GM21737 (cell line): ENCODE results near the gene ACSF2.
"Not testable (repeated sequence)": the region's sequence is repeated elsewhere in the genome, so short reads cannot be mapped to it uniquely, and the experiment has no call there.

Experiments used
- ATAC-seq: cut with Tn5 transposase; IDR thresholded peaks from one replicate; pipeline ENCODE4 v1.9.1; 2021; ENCODE audit warnings: mild to moderate bottlenecking, moderate library complexity; ENCODE audit not compliant: unreplicated experiment

The ACSF2 gene

GRCh38 chr17:50425682-50426471, at the start of gene ACSF2:
TSS of gene ACSF2 (plus strand) at chr17:50426218. CDS start at chr17:50426262, 44 bp downstream.
- ATAC-seq = no peak

DNA sequence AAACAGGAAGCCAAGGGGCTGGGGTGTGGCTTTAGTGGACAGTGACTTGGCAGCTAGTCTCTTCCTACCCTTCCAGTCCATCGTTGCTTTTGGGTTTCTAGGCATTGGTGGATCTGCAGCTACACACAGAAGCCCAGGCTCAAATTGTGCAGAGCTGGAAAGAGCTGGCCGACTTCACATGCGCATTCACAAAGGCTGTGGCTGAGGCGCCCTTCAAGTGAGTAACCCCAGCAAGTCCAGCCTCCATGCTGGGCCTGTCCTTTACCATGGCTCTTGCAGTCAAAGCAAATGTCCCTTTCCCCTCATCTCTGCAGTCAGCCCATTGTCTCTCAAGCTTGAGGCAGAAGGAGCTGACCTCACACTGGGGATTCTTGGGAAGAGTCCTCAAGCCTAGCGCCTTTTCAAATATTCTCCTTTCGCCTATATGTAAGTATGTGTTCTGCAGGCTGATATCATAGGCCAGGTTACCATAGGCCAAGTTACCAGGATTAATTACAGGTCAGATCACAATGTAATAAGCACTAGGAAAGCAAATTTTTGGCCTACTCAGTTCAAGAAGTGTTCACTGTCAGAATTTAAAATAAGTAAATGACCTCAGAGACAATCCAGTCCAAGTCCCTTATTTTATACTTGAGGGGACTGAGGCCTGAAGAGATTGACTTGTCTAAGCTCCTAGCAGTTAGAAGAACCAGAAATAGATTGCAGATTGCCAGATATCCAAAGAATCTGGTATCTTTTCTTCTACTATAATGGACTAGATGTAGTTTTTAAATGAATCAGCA, 46.5 kb upstream of the ACSF2 start:
- no peak for ATAC-seq

DNA sequence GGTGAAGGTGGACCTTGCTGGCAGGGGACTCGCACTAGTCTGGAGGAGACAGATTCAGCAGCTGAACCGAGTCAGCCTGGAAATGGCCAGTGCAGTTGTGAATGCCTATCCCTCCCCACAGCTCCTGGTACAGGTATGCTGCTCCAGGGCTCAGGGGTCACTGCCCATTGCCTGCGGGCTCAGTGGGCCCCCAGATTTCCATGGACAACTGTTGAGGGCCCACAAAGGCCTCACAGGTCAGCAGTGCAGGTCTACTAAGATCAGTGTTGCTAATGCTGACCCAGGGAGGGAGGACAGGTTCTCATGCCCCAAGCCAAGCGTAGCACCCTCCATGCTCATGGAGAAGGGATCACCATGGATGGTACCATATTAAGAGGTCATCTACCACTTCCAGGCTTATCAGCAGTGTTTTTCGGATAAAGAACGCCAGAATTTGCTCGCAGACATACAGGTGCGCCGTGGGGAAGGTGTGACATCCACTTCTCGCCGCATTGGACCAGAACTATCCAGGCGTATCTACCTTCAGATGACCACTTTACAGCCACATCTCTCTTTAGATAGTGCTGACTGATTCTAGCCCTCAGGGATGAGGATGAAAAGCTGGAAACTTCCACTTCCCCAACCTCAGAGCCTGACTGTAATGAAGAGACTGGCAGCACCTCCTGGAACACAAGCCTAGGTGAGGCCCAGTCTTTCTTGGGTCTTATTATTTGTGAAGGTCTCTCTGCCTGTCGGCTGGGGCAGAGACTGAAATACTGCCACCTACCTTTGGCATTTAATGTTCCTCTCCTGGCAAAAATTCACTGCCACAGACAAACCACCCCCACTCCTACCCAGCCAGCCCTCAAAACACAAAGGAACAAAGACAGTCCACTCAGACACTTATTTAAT, 45.4 kb upstream of the ACSF2 start:
- no peak for ATAC-seq

GRCh38 chr17:50381260-50381815, 44.7 kb upstream of the ACSF2 start:
- ATAC-seq = no peak

DNA sequence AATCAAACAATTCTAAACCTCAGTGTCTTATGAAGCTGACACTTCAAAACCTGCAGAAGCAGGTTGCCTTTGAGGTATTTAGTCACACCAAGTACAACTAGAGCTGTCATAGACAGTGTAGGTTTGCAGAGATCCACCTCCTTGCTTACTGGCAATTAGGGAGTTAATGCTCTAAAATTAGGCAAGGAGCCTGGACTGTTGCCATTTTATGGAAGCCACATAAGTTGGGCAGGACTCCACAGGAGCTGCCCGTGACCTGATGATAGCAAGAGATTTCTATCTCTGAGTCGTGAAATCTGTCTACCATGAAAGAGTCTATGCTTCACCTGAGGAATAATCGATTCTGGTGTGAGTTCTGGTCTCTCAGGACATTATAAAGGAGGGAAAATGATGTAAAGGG, 44.1 kb upstream of the ACSF2 start:
- ATAC-seq = no peak

DNA sequence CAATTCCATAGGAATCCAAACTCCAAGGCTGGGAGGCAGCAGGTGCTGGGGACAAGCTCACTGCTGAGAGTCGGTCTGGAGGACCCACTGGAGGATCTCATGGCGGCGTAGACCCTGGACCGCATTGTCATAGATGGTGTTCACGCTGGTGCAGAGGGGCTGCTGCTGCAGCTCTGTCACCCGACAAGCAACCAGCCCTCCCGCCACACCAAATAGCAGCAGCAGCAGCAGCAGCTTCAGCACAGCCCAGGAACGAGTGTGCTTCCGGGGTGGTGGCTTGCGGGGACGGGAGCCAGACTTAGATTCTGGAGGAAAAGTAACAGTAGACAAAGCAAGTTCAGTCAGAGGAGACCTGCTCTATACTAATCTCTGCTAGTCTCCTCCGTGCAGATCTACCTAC, 43.1 kb upstream of the ACSF2 start:
- no peak for ATAC-seq

DNA sequence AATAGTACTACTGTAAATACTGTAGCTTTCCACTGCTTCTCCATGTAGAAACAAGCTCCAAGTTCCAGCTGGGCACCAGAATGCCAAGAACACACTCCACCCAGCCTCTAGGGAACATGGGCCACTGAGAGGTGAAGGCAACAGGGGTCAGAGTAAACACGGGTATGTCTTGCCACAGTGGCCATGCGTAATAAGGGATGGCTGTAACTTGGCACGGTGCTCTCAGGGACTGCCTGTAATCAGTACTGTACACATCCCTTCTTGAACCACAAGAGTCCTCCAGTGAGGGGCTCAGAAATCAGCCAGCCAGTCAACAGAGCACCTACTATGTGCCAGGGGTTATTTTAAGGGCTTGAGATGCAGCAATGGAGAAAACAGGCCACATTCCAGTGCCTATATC, 39.5 kb upstream of the ACSF2 start:
- ATAC-seq = no peak

GRCh38 chr17:50388728-50389127, 37.3 kb upstream of the ACSF2 start:
- no peak for ATAC-seq

- no peak for ATAC-seq
These were observed 36.5 kb upstream of the ACSF2 start for GRCh38 chr17:50389534-50389933.

DNA sequence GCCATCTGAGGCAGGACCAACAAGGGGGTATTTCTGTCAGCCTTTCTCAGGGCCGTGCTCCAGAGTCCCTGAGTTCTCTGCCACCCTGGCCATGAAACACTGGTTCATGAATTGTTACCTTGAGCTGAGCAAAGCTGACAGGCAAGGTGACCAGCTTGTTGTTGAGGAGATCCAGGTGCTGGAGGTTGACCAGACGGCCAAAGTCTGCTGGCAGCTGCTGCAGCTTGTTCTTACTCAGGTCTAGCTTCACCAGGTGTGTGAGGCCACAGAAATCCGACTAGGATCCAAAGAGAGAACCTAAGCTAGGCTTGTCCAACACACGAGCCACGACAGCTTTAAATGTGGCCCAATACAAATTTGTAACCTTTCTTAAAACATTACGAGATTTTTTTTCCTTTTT, 33.4 kb upstream of the ACSF2 start:
- ATAC-seq = no peak

- ATAC-seq = no peak
These were observed 32.3 kb upstream of the ACSF2 start for GRCh38 chr17:50393700-50394099.

DNA sequence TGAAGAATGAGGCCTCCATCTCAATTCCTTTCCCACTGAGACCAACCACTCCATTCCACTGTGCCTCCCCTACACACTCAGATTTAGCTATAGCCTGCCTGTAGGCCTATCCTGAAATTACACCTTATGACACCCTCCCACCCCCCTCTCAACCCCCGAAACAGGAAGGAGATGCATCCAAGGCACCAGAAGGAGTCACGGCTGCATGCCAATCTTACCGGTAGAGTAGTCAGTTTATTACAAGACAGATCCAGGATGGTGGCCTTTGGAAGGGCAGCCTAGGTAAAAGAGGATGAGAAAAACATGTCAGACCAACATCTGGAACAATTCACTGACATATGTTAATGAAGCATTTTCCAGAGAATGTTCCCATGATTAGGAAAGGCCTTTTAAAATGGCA, 31.3 kb upstream of the ACSF2 start:
- no peak for ATAC-seq

- no peak for ATAC-seq
These were observed 29.5 kb upstream of the ACSF2 start for GRCh38 chr17:50396261-50397110.

DNA sequence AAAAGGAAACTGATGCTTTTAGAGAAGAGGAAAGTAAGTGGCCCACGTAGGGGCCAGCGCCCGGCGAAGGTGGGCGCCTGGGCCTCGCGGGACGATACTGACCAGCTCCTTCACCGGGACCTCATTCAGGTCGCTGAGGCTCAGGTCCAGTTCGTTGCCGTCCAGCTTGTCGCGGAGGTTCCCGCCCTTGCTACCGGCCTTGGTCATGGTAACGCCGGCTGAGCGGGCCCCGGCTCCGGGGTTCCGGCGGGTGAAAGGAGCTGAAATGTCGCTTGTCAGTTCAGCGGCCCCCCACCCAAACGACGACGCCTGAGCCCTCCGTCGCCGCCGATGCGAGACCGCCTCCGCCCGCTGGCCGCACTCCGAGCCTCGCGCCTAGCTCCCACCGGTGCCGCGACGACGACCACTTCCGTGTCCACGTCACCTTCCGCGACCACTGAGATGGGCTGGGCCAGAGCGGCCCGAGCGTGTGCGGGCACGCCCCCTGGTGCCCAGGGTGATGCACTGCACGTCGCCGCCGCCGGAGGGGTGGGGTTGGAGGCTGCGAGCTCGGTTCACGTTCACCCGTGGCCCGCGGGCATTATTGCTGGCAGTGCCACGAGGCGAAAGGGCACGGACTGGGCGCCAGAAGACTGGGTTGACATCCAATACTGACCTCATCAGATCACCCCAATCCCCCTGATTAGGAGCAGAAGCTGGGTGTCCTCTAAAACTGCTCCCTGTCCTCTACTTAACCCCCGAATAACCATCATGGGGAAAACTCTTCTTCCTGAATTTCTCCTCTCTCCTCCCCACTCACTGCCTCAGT, 28.7 kb upstream of the ACSF2 start, which contains the start of gene LRRC59:
Gene LRRC59 (minus strand): TSS at position 413 of the 808 bp plus-strand sequence. CDS start 206 bp downstream, at position 207.
- peak; percentile 91 for ATAC-seq

- no peak for ATAC-seq
These were observed 28.1 kb upstream of the ACSF2 start for GRCh38 chr17:50397919-50398285.

DNA sequence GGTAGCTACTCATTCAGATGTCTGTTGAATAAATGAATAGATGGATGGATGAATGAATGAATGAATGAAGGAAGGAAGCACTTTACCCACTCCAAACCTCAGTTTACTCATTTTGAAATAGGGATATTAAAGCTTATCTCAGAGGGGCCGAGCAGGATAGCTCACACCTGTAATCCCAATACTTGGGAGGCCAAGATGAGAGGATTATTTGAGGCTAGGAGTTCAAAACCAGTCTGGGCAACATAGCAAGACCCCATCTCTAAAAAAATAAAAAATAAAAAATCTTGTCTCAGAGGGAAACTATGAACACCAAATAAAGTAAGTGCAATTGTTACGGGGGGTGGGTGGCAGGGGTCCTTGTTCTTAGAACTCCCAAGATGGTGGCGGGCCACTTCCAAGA, 27.3 kb upstream of the ACSF2 start:
- ATAC-seq = not testable (repeated sequence)

DNA sequence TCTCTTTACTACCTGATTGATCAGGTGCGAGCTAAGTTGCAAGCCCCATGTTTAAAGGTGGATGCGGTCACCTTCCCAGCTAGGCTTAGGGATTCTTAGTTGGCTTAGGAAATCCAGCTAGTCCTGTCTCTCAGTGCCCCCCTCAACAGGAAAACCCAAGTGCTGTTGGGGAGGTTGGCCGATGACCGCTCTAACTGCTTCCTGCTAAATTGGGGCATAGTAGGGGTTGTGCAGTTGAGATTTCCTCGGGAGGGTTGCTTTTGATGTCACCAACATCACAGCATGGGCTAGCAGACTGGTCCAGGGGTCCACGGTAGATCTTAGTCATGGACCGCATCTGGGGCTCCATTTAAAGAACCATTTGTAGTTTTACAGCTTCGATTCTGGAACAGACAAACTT, 26.4 kb upstream of the ACSF2 start:
- not testable (repeated sequence) for ATAC-seq

DNA sequence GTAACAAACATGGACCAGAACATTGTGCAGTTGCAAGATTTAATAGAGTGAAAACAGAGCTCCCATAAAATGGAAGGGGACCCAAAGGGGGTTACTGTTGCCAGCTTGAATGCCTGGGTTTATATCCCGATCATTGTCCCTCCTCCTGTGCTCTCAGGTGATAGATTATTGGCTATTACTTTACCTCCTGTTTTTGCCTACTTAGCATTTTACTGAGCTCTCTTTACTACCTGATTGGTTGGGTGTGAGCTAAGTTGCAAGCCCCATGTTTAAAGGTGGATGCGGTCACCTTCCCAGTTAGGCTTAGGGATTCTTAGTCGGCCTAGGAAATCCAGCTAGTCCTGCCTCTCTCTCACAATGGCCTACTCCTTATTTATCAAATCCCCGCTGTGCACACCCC, 20.7 kb upstream of the ACSF2 start:
- ATAC-seq = not testable (repeated sequence)

DNA sequence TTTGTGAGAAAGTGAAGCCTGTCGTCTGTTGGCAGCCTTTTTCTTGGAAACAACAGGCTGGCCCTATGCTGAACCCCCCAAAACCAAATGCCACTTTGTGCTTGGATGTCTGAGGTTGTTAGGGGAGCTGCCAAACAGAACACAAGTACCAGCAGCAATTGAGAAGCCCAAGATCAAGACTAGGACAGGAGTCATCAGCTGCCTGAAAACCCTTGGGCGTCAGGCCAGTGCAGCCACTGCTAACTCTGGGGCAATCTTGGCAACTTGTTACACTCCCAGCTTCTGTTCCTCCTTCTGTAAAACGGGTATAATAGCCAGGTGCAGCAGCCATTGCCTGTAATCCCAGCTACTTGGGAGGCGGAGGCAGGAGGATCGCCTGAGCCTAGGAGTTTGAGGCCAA, 19.4 kb upstream of the ACSF2 start:
- ATAC-seq = no peak
